Activated CD4-positive, alpha-beta T cell treated with anti-CD3 and anti-CD28 coated beads, Interleukin-2, Interleukin-6, amounts not matched to agents 100 ng/mL and 50 ng/mL, durations not matched to agents 16 hours and 8 hours (primary cell): Measurements from ENCODE around the gene RNF128.
"Not testable (repeated sequence)": the region's sequence is repeated elsewhere in the genome, so short reads cannot be mapped to it uniquely, and the experiment has no call there.

Experiments used
- DNase-seq: peaks from one replicate; pipeline ENCODE4 v3.0.0-alpha.2; 2020

RNF128 gene

DNA sequence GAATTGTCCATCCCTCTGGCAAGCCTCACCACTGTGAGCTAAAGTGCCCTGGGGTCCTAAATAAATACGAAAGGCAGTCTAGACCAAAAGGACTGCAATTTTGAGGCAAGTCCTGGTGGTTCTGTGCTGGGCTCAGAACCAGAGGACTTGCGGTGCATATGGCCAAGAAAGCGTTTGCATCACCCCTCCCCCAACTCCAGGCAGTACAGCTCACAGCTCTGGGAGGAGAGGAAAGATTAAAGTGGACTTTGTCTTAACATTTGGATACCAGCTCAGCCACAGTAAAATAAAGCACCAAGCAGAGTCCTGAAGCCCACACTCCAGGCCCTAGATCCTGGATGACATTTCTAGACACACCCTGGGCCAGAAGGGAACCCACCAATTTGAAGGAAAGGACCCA is 24.9 kb downstream of the RNF128 start:
- DNase-seq = no peak

DNA sequence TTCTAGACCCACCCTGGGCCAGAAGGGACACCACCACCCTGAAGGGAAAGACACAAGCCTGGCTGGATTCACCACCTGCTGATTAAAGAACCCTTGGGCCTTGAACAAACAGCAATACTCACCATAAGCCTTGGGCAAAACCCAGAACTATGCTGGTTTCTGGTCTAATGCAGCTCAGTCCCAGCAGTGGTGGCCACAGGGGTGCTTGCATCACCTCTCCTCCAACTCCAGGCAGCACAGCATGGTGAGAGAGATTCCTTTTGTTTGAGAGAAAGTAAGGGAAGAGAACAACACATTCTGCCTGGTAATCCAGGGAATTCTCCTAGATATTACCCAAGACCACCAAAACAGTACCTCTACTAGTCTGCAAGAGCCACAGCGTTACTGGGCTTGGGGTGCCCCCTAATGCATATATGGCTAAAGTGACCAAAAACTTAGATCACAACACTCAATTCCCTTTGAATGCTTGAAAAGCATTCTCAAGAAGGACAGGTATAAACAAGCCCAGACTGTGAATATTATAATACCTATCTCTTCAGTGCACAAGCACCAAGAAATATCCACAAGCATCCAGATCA is 25.7 kb downstream of the RNF128 start:
- peak; percentile 1 for DNase-seq

- DNase-seq = not testable (repeated sequence)
These were observed 42.8 kb downstream of the RNF128 start for GRCh38 chrX:106769288-106769687.

DNA sequence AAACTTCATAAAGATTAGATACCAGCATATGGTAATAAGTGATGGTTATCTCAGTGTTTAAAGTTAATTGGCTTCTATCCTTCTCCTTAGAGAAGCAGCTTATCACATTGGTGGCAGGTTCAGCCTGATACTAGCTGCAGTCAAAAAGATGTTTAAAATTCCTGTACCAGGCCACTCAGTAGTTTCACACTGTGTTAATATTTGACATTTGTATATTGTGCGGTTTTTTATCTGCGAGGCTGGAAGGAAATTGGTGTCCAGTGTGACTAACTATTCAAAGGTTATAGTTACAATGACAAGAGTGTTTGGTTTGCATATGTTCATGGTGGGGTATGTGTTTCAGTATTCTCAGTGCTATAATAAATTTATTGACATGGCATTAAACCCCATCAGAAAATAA is 48.5 kb downstream of the RNF128 start:
- DNase-seq = no peak

DNA sequence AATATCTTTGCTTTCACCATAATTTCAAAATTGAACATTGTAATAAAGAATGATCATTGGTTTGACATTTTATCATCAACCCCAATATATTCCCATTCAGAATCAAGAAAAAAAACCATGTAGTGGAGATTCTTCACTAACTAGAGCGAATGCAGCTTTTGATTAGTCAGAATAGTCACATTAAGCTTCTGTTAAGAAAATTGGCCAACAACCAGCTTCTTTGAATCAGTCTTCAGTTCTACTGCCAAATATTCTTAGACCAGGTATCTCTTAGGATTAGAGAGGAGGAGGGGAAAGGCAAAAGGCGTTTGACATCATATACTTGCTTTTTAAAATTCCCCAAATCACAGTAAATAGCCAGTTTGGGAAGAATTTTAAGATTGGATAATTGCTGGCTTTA is 53.8 kb downstream of the RNF128 start:
- no peak for DNase-seq

DNA sequence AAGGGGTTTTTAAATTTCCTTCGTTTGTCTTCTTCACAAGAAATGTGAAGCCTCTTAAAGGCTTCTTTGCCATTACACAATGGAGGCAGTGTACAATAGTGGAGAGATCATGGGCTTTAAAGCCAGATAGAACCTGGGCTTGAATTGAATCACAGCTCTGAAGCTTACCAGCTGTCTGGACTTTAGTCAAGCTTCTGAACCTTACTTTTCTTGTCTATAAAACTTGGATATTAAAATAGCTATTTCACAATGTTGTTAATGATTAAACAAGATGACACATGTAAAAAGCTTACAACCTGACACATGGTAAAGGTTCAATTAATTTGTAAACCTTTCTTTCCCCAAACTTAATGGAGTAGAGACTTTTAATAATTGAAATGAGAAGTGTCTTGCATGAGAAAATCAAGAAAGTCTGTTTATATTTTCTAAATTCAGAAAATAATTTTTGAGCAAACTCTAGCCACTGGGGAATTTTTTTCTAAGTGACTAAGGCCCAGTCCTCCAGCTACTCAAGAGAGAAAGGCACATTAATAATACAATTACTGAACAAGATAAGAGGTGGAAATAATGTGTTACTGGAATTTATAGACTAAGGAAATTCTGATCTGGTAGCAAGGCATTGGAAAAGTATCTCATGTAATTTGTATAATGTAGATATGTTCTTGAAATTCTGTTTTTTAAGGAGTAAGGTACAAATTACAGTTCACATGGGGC is 54.3 kb downstream of the RNF128 start:
- DNase-seq = no peak

DNA sequence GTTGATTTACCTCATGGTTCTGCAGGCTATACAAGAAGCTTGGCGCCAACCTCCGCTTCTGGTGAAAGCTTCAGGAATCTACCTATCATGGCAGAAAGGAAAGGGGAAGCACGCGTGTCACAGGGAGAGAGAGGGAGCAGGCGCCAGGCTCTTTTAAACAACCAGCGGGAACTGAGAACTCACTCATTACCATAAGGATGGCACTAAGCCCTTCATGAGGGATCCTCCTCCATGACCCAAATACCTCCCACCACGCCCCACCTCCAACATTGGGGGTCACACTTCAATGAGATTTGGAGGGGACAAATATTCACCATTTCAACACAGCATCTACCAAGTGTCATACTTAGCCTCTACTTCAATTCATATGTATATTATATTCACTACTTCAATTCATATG is 57.2 kb downstream of the RNF128 start:
- no peak for DNase-seq

GRCh38 chrX:106791495-106791894 is 65.0 kb downstream of the RNF128 start:
- no peak for DNase-seq

DNA sequence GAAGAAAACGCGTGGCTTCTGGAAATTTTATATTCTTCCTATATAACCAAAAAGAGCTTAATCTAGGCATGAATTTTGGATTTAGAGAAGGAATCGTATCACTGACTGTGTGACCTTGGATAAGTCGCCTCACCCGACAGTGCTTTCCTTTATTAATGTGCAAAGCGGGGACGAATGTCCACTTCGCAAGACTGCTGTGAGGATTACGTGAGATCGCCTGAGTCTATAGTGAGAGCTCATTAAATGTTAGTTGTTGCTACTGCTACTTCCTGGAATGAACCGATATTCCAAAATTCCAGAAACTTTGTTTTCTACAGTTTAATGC is 75.5 kb downstream of the RNF128 start:
- no peak for DNase-seq

GRCh38 chrX:106802388-106803275 is 76.1 kb downstream of the RNF128 start, which contains the start of gene TBC1D8B:
TBC1D8B (plus strand) TSS chrX:106802673; CDS start chrX:106802854, 181 bp downstream.
- DNase-seq = peak; percentile 39

GRCh38 chrX:106811131-106811910 is 84.8 kb downstream of the RNF128 start:
- DNase-seq = no peak

DNA sequence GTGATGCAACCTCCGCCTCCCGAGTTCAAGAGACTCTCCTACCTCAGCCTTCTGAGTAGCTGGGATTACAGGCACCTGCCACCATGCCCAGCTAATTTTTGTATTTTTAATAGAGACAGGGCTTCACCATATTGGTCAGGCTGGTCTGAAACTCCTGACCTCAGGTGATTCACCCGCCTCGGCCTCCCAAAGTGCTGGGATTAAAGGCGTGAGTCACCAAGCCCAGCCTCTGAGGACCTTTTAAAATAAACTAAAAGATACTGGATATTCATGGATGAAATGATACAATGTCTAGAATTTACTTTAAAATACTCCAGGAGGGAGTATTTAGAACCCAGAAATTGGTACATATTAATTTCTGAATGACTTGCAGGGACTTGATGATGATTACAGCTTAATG is 86.4 kb downstream of the RNF128 start:
- not testable (repeated sequence) for DNase-seq

- not testable (repeated sequence) for DNase-seq
These were observed 87.6 kb downstream of the RNF128 start for GRCh38 chrX:106814093-106814492.
